NCI-H2196 (cell line): ENCODE measurements around the gene CSMD2.

ENCODE experiments used
- DNase-seq: peaks from one replicate; lab custom pipeline; 2025; ENCODE audit not compliant: unreplicated experiment; lab: John Stamatoyannopoulos, UW

CSMD2 gene

DNA sequence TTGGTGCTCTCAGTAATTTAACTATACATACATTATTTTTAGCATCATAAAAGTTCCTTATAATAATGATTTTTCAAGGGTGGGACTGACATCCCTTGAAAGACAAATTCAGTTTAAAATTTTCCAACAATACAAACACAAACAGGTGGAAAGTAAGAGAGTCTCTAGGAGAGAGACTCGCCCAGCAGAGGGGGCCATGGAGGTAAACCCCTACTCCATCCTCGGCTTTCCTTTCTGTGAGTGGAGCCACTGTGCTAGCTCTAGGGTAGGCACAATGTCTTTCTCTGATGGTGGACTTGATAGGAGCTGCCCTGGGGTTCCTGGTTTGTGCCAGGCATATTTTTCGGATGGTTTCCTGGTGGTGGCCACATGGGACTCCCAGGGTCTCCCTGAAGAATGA lies 8.3 kb downstream of the CSMD2 start:
- DNase-seq, result no peak

DNA sequence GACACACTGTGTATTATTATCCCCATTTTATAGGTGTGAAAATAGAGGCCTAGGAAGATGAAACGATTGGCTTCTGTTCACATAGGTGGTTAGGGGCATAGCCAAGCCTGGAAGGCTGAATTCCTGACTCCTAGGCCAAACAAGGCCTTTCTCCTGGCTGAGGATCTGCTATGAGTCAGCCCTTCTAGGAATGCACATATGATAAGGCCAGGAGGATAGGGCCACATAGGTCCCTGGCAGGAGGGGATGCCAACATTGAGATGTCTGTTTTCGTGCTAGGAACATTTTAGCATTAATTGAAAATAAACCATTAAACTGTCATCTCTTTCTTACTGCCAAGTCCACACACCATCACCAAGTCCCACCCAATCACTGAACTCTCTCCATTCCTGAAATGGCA lies 9.2 kb downstream of the CSMD2 start:
- DNase-seq, result no peak

DNA sequence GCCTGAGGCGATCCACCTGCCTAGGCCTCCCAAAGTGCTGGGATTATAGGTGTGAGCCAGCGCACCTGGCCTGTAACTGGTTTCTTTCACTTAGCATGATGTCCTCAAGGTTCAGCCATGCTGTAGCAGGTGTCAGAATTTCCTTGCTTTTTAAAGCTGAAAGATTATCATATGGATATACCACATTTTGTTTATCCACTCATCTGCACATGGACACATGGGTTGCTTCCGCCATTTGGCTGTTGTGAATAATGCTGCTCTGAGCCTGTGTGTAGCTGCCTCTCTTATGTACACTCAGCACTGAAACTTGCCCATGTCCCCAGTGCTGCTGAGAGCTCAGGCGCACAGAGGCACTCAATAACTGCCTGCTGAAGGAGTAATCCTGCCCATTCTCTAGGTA lies 11.8 kb downstream of the CSMD2 start:
- DNase-seq, result no peak

DNA sequence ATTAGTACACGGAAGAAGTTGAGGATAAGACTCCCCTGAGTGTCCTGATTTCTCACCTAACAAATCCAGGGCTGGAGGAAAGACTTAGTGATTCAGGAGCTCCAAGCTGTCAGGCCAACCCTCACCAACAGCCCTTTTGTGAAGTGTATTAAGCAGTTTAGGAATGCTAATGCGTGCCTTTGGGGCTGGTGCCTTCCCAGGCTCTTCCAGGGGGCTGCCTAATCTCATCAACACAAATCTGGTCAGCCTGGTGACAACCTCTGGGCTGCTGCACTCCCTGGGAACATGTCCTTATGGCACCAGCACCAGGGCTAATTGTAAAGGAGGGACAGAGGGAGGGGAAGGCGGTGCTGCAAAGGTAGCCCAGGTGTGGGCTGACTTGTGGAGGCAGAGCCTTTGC lies 15.5 kb downstream of the CSMD2 start:
- no peak for DNase-seq

DNA sequence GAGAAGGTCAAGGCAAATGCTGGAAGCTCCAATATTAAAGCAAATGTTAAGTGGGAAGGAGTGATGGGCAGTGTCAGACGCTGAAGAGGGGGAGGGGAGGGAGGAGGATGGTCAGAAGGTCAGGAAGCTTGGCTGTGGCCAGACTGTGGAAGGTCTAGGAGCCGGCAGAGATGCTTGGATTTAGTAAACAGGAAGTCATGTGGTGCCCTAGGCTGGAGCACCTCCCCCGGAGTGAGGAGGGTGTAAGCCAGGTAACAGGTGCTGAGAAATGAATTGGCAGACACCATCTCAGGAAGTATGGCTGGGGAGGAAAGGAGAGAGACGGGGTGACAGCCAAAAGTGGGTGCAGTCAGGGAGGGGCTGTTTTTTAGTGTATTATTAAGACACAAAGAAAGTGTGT lies 17.7 kb downstream of the CSMD2 start:
- DNase-seq, result no peak

DNA sequence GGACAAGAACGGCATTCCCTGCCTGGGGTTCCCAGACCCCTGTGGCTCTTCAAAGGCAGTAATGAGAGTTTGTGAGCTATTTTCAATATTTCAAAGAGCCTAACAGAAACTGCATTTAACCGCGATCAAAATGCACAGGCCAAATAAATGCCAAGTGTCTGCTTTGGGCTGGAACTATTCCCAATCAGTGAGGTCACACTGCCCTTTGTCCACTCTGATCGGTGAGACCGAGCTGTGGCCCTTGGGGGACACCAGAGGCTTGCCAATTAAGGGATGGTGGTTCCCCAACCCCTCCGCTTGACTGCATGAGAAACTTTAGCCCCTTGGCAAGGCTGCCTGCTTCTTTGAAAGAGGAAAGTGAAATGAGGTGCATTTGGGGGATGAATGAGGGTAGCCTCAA lies 20.3 kb downstream of the CSMD2 start:
- no peak for DNase-seq

DNA sequence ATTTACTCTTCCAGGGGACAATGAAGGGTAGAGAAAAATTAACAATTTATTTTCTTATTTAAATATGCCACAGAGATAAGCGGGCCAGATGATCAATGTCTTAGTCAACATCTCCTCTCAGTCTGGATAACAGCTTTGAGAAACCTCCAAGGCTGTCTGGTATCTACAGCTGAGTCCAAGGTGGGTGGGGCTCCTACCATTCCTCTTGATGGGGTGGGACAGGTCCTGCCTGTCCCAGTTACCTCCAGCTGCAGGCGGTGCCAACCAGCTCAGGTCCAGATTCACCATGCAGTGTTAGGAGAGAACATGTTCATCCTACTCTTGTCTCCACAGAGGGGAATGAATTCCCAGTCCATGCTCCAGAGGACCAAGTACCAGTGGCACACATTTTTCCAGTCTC lies 21.1 kb downstream of the CSMD2 start:
- DNase-seq, result no peak

DNA sequence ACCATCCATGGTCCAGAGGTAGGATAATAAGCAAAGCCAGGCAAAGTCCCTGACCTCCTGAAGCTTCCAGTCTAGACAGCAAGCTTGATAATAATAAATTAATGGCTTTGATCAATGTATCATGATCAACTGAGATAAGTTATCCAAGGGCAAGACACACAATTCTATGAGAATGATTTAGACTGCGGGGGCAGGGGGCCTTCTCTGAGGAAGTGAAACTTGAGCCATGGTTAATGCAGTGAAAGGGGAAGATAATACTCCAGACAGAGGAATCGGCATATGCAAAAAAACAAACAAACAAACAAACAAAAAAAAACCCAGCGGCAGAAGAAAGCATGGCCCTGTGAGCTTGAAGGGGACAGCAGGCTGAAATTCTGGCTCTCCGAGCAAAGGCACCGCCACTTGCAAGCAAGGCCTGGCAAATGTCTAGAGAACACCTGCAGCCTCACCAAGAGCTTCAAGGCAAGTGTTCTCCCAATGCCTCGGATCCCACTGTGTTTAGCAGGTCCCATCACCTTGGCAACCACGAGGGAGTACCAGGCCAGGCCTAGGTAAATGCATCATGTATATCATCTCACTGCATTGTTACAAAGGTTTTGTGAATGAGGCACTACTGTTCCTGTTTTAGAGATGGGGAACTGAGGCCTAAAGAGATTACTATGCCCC lies 24.9 kb downstream of the CSMD2 start:
- DNase-seq, result no peak

DNA sequence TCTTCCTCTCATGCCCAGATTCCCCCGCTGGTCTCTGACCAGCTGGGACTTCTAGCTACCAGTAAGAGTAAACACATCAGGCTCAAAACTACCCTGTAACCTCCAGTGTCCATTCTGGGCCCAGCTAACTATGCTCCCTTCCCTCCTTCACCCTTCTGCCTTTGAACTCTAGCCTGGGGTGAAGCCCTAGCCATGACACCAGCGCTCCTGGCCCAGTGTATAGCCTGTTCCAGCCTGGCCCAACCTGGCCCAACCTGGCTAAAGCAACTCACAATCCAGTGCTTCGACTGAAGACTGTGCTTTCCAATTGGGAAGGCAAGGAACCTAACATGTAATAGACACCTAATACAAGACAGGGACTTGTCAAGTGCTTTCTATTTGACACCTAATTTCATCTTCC lies 27.6 kb downstream of the CSMD2 start:
- no peak for DNase-seq

DNA sequence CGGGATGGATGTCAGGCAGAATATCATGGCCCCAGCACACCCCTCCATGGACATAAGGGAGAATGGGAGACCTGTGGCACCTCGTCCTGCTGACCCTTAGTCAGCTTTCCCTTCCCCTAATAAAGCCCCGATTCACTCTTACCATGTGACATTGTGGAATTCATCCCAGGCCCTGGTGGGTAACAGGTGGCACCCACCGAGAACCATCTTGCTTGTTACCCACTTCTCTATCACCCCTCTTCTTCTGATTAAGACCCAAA lies 32.9 kb downstream of the CSMD2 start:
- no peak for DNase-seq

DNA sequence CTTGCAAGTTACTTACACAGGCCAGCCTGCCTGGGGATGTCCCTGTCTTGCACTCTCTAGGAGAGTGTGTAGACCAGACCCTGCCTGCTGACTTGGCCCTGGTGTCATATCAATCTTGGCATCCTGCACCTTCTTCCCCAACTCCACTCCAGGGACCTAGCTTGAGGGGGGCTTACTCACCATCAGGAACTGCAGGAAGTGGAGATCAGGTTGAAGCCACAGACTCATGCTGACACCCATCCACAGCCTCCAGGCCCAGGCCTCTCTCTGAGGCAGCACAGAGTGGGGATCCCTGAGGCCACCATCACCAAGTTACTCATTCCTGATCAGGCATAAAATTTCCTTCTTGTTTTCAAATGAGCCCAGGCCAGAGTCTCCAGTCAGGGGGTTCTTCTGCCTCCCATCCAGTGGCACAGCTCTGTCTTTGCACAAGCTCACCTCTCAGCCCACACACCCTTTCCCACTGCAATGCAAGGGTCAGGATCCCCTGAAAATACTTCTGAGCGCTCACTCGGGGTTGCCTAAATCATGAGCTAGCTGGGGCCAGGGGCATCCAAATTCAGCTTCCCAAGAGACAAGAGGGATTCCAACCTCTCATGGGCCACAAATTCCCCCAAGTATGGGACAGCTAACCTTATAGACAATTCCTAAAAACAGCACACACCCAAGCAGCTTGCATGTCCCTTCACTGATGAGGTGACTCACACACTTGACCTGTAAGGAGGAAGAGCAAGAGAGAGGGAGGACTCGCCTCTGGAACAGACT lies 33.5 kb downstream of the CSMD2 start:
- no peak for DNase-seq

DNA sequence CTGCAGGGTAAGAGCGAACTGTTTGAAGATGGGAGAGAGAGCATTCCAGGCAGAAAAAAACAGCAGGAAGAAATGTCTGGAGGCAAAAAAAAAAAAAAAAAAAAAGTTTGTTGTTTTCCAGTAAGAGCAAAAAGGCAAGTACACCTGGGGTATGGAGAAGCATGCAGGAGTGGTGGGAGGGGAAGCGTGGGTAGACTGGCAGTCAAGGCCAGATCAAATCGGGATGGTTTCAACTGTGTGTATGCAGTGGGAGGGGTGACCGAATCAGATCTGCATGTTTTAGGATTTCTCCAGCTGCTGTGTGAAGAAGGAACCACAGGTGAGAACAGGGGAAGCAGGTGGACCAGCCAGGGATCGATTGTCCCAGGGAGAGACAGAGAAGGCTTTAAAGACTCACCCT lies 34.7 kb downstream of the CSMD2 start:
- no peak for DNase-seq

DNA sequence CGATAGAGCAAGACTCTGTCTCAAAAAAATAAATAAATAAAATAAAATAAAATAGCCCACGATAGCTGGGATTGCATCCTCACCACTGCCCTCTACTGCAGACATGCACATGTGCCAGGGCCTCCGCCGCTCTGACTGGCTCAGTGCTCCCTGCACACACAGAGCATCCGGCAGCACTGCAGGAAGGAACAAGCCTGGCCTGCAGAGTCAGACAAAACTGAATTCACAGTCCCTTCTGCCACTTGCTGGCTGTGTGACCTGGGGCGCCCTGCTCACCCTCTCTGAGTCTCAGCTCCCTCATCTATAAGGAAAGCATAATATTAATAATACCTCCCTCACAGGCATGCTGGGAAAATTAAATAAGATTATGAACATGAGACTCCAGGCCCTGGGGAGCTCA lies 35.4 kb downstream of the CSMD2 start:
- no peak for DNase-seq

DNA sequence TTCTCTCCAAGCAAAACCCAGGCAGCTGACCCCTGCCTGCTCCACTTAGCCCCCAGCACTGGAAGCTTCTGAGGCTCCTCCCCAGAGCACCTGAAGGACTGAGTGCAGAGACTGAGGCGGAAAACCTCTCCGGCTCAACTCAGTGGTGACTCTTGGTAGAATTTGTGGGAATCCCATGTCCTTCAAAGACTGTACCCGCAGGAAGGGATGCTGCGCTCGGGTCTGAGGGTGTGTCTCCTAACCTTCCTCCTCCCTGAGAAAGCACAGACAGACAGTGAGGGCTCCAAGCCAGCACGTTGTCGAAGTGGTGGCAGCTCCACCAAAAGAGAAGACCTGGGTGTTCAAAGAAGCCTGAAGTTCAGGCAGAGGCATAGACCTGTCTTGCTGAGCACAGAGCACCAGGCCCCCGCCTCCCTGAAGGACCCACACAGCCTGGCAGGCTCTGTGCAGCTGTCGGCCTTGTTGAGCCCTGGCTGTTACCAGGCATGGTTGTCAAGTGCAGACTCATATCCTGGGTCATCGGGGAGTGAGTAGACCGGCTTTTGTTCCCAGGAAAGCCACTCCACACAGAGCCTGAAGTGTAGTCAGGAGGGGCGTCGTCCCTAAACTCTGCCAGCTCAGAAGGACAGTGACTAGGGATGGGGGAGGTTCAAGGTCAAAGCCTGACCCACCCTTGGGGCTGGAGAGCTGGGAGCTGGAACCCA lies 36.7 kb downstream of the CSMD2 start:
- no peak for DNase-seq

DNA sequence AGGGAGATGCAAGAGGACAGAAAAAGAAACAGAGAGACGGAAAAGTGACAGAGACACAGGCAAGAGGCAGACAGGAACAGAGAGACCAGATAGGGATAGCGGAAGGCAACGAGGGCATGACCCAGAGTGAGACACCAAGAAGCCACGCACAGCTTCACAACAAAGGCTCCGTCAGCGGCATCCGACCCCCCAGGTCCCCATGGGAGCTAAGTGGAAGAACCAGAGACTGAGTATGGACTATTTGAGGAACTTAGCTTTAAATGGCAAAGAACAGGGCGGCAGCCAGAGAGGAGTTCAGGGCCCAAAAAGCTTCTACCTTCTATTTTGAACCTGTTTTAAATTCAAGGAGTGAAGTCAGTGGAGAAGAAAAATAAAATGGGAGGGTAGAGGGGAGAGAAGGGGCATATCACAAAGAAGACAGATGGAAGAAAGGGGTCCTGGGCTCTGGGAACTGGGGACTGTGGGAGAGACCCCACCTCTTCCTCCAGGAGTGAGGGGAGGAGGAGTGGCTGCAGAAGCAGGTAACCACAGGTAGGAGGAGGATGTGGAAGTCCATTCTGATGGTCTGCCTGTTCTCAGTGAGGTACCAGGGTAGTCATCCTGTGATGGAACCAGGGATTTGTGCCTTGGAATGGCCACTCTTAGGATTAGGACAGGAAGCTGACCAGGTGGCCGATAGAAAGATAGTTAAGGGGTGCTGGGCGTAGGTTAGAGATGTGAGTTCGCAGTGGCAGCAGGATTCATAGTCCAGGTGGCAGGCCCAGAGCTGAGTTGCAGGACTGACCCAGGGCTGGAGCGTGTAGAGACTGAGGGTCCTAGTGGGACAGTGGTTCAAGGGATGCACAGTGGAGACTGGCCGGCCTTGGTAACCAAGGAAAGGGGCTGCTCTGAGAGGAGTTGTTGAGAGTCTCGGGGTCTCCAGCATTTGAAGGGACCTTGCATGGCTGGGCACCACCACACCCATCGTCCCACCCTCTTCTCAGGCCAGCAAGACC lies 37.7 kb downstream of the CSMD2 start:
- no peak for DNase-seq

DNA sequence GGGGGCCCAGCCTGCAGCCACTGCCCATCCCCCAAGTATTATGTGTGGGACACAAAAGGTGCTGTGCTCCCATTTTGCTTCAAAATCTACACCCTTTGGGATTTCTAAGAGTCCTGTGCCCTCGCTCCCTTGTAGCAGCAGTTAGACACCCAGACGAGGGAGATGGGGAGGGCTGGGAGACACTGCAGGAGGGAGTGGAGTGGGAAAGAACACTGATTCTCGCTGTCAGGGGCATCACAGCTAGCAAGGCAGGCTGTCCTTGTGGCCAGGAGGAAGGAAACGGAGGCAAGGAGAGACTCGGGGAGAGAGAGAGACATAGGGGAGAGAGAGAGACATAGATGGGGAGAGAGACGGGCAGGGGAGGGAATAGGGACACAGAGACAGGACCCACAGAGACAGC lies 38.5 kb downstream of the CSMD2 start:
- DNase-seq, result no peak

DNA sequence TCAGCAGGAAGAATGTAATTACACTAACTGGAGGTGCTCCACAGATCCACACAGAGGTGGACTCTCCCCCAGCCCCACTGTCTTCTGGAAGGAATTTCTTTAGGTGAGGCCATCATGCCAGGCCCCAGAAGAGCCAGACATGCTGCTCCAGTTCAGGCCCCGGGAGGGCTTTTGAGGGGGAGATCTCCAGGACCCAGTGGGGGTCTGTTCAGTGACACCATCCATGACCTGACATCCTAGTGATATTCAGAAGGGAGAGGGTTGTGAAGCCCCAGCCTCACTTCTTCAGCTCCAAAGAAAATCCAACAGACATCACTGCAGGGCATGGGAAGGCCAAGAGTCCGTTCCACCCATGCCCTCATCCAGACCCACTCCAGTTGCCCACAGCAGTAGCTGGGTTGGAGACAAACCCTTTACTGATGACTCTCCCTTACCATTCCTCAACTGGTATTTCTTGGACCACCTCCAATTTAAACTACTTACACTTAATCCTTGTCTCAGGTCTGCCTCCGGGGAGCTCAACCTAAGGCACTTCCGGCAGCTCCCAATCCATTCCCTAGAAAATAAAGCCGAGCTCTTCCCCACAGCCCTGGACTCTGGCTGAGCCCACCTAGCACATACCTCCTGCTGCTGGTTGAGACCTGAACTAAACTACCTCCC lies 39.2 kb downstream of the CSMD2 start:
- no peak for DNase-seq

DNA sequence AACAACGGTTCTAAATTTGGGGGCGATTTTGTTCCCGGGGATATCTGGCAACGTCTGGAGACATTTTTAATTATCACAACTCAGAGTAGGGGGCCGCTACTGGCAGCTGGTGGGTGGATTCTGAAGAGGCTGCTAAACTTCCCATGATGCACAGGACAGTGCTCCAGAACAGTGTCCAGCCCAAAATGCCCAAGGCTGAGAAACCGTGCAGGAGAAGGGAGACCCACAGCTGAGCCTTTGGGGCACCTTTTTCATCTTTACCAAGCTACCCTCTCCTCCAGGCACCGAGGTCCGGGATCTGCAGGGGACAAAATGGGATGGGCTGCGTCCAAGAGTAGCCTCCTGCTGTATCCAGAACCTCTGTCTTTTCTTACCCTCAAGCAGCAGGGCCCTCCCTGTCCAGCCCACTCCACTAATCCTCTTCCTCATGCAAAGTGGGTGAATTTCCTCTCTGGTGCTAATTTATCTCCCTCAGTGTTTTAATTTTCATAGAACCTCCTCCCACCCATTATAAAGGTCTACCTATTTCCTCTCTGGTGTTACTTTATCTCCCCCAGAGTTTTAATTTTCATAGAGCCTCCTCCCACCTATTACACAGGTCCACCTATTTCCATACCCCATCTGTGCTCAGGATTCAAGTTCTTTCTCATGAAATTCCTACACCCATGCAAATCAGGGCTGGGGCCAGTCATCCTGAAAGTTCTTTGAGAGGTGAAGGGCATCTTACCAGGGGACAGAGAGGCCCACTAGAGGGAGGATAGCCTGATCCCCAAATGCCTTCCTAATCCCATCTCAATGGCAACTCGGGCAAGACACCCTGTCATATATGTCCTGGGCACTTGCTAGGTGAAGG lies 42.7 kb downstream of the CSMD2 start:
- DNase-seq, result no peak

DNA sequence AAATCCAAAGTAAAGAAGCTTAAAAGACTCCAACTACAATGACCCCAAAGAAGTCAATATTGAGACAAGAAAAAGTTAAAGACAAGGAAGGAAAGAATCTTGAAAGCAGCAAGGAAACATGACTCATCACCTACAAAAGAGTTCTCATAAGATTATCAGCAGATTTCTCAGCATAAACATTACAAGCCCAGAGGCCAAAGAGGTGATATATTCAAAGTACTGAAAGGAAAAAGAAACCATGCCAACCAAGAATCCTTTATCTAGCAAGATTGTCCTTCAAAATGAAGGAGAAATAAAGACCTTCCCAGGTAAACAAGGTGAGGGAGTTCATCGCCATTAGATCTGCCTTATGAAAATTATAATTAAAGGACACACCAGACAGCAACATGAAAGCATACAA lies 49.8 kb downstream of the CSMD2 start:
- DNase-seq, result no peak

DNA sequence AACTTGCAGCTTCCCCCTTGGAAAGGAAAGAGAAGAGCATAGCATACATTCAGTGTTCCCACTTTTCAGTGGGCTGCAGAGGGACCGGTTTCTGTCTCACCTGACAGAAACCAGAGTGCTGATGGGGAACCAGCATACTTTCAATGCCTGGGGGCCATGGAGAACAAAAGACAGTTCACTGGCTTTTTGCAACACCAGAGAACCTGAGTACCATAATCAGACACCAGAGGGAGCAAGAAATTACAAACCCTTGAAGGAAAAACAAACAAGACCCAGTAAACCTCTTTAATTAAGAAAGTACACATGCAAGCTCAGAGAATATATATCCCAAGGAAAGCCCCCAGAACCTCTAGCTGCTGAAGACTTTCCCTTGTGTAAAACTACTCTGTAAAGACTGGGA lies 51.1 kb downstream of the CSMD2 start:
- no peak for DNase-seq
